HEK293 (cell line): Measurements from ENCODE around the gene KCTD7.

Experiments
- CTCF ChIA-PET: fragments of 350-600 bp; formaldehyde crosslinking; extraction: SDS; loops from one replicate; lab custom pipeline; 2021; ENCODE audit warnings: antibody characterized with exemption; lab: Yijun Ruan, JAX
- POLR2A ChIA-PET: fragments of 300-600 bp; formaldehyde crosslinking; extraction: SDS; loops from one replicate; lab custom pipeline; 2020; ENCODE audit warnings: antibody characterized with exemption, inconsistent platforms; lab: Yijun Ruan, JAX
- H3K27ac ChIP-seq: fragments of 200-500 bp; sonication (Bioruptor generic); 2 replicates; pipeline ENCODE4 v1.5.1; 2014; ENCODE audit warnings: low read depth, low read length, control low read depth, inconsistent platforms; ENCODE audit errors: extremely low read depth
- H3K36me3 ChIP-seq, 2 experiments: fragments of 200-500 bp in 1 of 2; sonication (Bioruptor generic) in 1 of 2; 1 replicate in 1 of 2; 2 replicates in 1 of 2; pipeline ENCODE4 v1.5.1; 2014 to 2017; ENCODE audit warnings: inconsistent platforms in 2 of 2, low read length in 2 of 2; ENCODE audit not compliant: control insufficient read depth in 2 of 2, insufficient read depth in 1 of 2
- H3K4me1 ChIP-seq: fragments of 200-500 bp; sonication (Bioruptor generic); 2 replicates; pipeline ENCODE4 v1.5.1; 2014; ENCODE audit warnings: mild to moderate bottlenecking, low read length, inconsistent platforms; ENCODE audit not compliant: control insufficient read depth, insufficient read depth
- H3K4me3 ChIP-seq: 2 replicates; pipeline ENCODE4 v1.5.1; 2011; ENCODE audit warnings: low read depth, mild to moderate bottlenecking, control low read depth, low read length, moderate library complexity
- H3K9me3 ChIP-seq: fragments of 200-500 bp; sonication (Bioruptor generic); 2 replicates; pipeline ENCODE4 v1.5.1; 2014; ENCODE audit warnings: low read depth, low read length, inconsistent platforms; ENCODE audit not compliant: control insufficient read depth, insufficient read depth
- HOXC10 ChIP-seq: sonication (generic); formaldehyde crosslinking; IDR thresholded peaks from 2 replicates; pipeline ENCODE4 v1.8.1; 2023; ENCODE audit warnings: mild to moderate bottlenecking, missing genetic modification reagents
- OSR2 ChIP-seq: fragments of 450-650 bp; formaldehyde crosslinking; IDR thresholded peaks from 2 replicates; pipeline ENCODE4 v1.5.1; 2016; ENCODE audit warnings: missing biosample characterization, missing genetic modification characterization
- RBAK ChIP-seq: fragments of 450-650 bp; formaldehyde crosslinking; IDR thresholded peaks from 2 replicates; pipeline ENCODE4 v1.5.1; 2016; ENCODE audit warnings: missing biosample characterization, missing genetic modification characterization
- SCRT2 ChIP-seq: fragments of 450-650 bp; formaldehyde crosslinking; IDR thresholded peaks from 2 replicates; pipeline ENCODE4 v1.5.1; 2016; ENCODE audit warnings: missing biosample characterization, missing genetic modification characterization
- SP7 ChIP-seq: fragments of 450-650 bp; formaldehyde crosslinking; IDR thresholded peaks from 2 replicates; pipeline ENCODE4 v1.5.1; 2016; ENCODE audit warnings: missing biosample characterization, missing genetic modification characterization
- WT1 ChIP-seq: fragments of 450-650 bp; formaldehyde crosslinking; IDR thresholded peaks from 2 replicates; pipeline ENCODE4 v1.5.1; 2016; ENCODE audit warnings: missing biosample characterization, missing genetic modification characterization
- ZBTB17 ChIP-seq: fragments of 450-650 bp; formaldehyde crosslinking; IDR thresholded peaks from 2 replicates; pipeline ENCODE4 v1.5.1; 2016; ENCODE audit warnings: missing biosample characterization, missing genetic modification characterization
- ZBTB48 ChIP-seq: fragments of 450-650 bp; formaldehyde crosslinking; IDR thresholded peaks from 2 replicates; pipeline ENCODE4 v1.5.1; 2016; ENCODE audit warnings: missing biosample characterization, missing genetic modification characterization
- ZFP3 ChIP-seq: fragments of 450-650 bp; formaldehyde crosslinking; IDR thresholded peaks from 2 replicates; pipeline ENCODE4 v1.5.1; 2016; ENCODE audit warnings: low read depth, missing biosample characterization, missing genetic modification characterization
- ZNF112 ChIP-seq: fragments of 450-650 bp; formaldehyde crosslinking; IDR thresholded peaks from 2 replicates; pipeline ENCODE4 v1.5.0; 2017; ENCODE audit warnings: missing biosample characterization, missing genetic modification characterization
- ZNF175 ChIP-seq: fragments of 450-650 bp; formaldehyde crosslinking; IDR thresholded peaks from 2 replicates; pipeline ENCODE4 v1.5.1; 2016; ENCODE audit warnings: missing biosample characterization, missing genetic modification characterization
- ZNF221 ChIP-seq: fragments of 450-650 bp; formaldehyde crosslinking; IDR thresholded peaks from 2 replicates; pipeline ENCODE4 v1.5.1; 2017; ENCODE audit warnings: missing biosample characterization, missing genetic modification characterization, borderline replicate concordance
- ZNF239 ChIP-seq: fragments of 450-650 bp; formaldehyde crosslinking; IDR thresholded peaks from 2 replicates; pipeline ENCODE4 v1.5.1; 2016; ENCODE audit warnings: missing biosample characterization, missing genetic modification characterization
- ZNF24 ChIP-seq: fragments of 450-650 bp; formaldehyde crosslinking; IDR thresholded peaks from 2 replicates; pipeline ENCODE4 v1.5.1; 2016; ENCODE audit warnings: missing biosample characterization, missing genetic modification characterization
- ZNF248 ChIP-seq: fragments of 450-650 bp; formaldehyde crosslinking; IDR thresholded peaks from 2 replicates; pipeline ENCODE4 v1.5.1; 2017; ENCODE audit warnings: missing biosample characterization, missing genetic modification characterization
- ZNF530 ChIP-seq: fragments of 450-650 bp; formaldehyde crosslinking; IDR thresholded peaks from 2 replicates; pipeline ENCODE4 v1.5.1; 2016; ENCODE audit warnings: low read depth, missing biosample characterization, missing genetic modification characterization
- ZNF555 ChIP-seq: fragments of 450-650 bp; formaldehyde crosslinking; conservative IDR thresholded peaks from 2 replicates; pipeline ENCODE4 v1.5.1; 2017; ENCODE audit warnings: missing biosample characterization, mild to moderate bottlenecking, missing genetic modification characterization, inconsistent platforms
- ZNF558 ChIP-seq: fragments of 450-650 bp; formaldehyde crosslinking; IDR thresholded peaks from 2 replicates; pipeline ENCODE4 v1.5.1; 2016; ENCODE audit warnings: missing biosample characterization, missing genetic modification characterization
- ZNF561 ChIP-seq: fragments of 450-650 bp; IDR thresholded peaks from 2 replicates; pipeline ENCODE4 v1.5.1; 2018; ENCODE audit warnings: missing biosample characterization, missing genetic modification characterization, borderline replicate concordance
- ZNF571 ChIP-seq: fragments of 450-650 bp; formaldehyde crosslinking; IDR thresholded peaks from 2 replicates; pipeline ENCODE4 v1.5.0; 2017; ENCODE audit warnings: missing biosample characterization, missing genetic modification characterization
- ZNF585B ChIP-seq: fragments of 450-650 bp; formaldehyde crosslinking; IDR thresholded peaks from 2 replicates; pipeline ENCODE4 v1.5.1; 2016; ENCODE audit warnings: missing biosample characterization, missing genetic modification characterization
- ZNF654 ChIP-seq: fragments of 450-650 bp; formaldehyde crosslinking; IDR thresholded peaks from 2 replicates; pipeline ENCODE4 v1.5.1; 2016; ENCODE audit warnings: low read depth, missing biosample characterization, missing genetic modification characterization
- ZNF747 ChIP-seq: fragments of 450-650 bp; formaldehyde crosslinking; IDR thresholded peaks from 2 replicates; pipeline ENCODE4 v1.5.1; 2016; ENCODE audit warnings: missing biosample characterization, missing genetic modification characterization
- ZNF768 ChIP-seq: fragments of 450-650 bp; formaldehyde crosslinking; IDR thresholded peaks from 2 replicates; pipeline ENCODE4 v1.5.1; 2018; ENCODE audit warnings: missing biosample characterization, mild to moderate bottlenecking, missing genetic modification characterization
- ZNF792 ChIP-seq: fragments of 450-650 bp; formaldehyde crosslinking; IDR thresholded peaks from 2 replicates; pipeline ENCODE4 v1.5.1; 2016; ENCODE audit warnings: missing biosample characterization, missing genetic modification characterization
- ZSCAN18 ChIP-seq: fragments of 450-650 bp; formaldehyde crosslinking; IDR thresholded peaks from 2 replicates; pipeline ENCODE4 v1.5.1; 2016; ENCODE audit warnings: missing biosample characterization, missing genetic modification characterization
- TF ChIP-seq, protein P1 (sequence below): fragments of 450-650 bp; formaldehyde crosslinking; IDR thresholded peaks from 2 replicates; pipeline ENCODE4 v1.5.1; 2016; ENCODE audit warnings: missing biosample characterization, missing genetic modification characterization, low read depth
- TF ChIP-seq, protein P2 (sequence below): sonication (generic); formaldehyde crosslinking; IDR thresholded peaks from 2 replicates; pipeline ENCODE4 v1.8.1; 2022; ENCODE audit warnings: mild to moderate bottlenecking, moderate library complexity, missing genetic modification reagents
- TF ChIP-seq, protein P3 (sequence below): fragments of 450-650 bp; formaldehyde crosslinking; conservative IDR thresholded peaks from 2 replicates; pipeline ENCODE4 v1.5.1; 2016; ENCODE audit warnings: low read depth, missing biosample characterization, missing genetic modification characterization

Gene KCTD7

DNA sequence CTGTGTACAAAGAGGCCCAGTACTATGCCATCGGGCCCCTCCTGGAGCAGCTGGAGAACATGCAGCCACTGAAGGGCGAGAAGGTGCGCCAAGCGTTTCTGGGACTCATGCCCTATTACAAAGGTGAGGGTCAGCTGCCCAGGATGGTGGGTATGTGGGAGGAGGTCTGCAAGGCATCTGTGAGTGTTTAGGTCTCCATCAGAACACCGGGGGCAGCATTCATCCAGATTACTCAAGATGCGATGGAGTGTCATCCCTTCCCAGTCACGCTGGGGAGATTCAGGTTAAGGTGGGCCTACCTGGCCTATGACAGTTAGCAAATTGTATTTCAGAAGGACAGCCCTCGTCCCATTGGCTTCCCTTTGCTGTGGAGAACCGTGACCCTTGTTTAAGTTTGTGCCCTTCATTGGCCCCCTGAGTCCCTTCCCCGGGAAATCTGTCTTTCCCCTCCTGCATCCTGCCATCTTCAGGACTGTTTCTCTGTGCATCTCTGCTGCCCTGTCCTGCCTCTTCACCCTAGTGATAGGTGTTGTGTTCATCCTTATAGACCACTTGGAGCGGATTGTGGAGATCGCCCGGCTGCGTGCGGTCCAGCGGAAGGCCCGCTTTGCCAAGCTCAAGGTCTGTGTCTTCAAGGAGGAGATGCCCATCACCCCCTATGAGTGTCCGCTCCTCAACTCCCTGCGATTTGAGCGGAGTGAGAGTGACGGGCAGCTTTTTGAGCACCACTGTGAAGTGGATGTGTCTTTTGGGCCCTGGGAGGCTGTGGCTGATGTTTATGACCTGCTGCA lies 9.8 kb downstream of the KCTD7 start:
- Histone ChIP-seq H3K27ac (no peak overlapping the region), H3K9me3 (no peaks in the 10 kb centered on the region), H3K4me3 (no peak overlapping the region), H3K4me1 (no peaks in the 10 kb centered on the region), H3K36me3 (peaks cover 4 to 51% of the 10 kb centered on the region in 2 experiments; a peak in 2 of 3 replicates)
- ChIA-PET POLR2A (no interaction called here), CTCF (no interaction called here)
- no peak for TF ChIP-seq SP7 (tag by site-specific recombination)
- no peak for TF ChIP-seq ZNF792 (tag by site-specific recombination)
- TF ChIP-seq ZNF571 (tag by site-specific recombination), result no peak
- TF ChIP-seq ZNF768, result no peak
- TF ChIP-seq, protein P1, sequence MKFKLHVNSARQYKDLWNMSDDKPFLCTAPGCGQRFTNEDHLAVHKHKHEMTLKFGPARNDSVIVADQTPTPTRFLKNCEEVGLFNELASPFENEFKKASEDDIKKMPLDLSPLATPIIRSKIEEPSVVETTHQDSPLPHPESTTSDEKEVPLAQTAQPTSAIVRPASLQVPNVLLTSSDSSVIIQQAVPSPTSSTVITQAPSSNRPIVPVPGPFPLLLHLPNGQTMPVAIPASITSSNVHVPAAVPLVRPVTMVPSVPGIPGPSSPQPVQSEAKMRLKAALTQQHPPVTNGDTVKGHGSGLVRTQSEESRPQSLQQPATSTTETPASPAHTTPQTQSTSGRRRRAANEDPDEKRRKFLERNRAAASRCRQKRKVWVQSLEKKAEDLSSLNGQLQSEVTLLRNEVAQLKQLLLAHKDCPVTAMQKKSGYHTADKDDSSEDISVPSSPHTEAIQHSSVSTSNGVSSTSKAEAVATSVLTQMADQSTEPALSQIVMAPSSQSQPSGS (tag by site-specific recombination), result no peak
- TF ChIP-seq ZNF248 (tag by site-specific recombination), result no peak
- no peak for TF ChIP-seq RBAK
- TF ChIP-seq ZNF555, result no peak
- no peak for TF ChIP-seq SCRT2
- TF ChIP-seq ZNF561 (tag by site-specific recombination), result no peak
- TF ChIP-seq ZNF175, result no peak
- TF ChIP-seq ZNF747 (tag by site-specific recombination), result no peak
- no peak for TF ChIP-seq ZNF654
- no peak for TF ChIP-seq ZSCAN18
- TF ChIP-seq, protein P2, sequence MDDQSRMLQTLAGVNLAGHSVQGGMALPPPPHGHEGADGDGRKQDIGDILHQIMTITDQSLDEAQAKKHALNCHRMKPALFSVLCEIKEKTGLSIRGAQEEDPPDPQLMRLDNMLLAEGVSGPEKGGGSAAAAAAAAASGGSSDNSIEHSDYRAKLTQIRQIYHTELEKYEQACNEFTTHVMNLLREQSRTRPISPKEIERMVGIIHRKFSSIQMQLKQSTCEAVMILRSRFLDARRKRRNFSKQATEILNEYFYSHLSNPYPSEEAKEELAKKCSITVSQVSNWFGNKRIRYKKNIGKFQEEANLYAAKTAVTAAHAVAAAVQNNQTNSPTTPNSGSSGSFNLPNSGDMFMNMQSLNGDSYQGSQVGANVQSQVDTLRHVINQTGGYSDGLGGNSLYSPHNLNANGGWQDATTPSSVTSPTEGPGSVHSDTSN (CRISPR knock-in tag), result no peak
- TF ChIP-seq ZBTB48 (tag by site-specific recombination), result no peak
- no peak for TF ChIP-seq ZNF24 (tag by site-specific recombination)
- no peak for TF ChIP-seq ZBTB17

- Histone ChIP-seq H3K36me3 (peaks cover 4 to 54% of the 10 kb centered on the region in 2 experiments; a peak in 2 of 3 replicates), H3K27ac (no peak overlapping the region), H3K9me3 (no peaks in the 10 kb centered on the region), H3K4me3 (no peak overlapping the region), H3K4me1 (no peaks in the 10 kb centered on the region)
- CTCF ChIA-PET, result no interaction called here
- POLR2A ChIA-PET, result interaction anchor here (0.6 kb wide), 1 partner anchor 11 kb away, joined by 3 read pairs; the partner anchor contains the start of gene KCTD7
- TF ChIP-seq ZNF585B (no peak), ZNF530 (tag by site-specific recombination) (no peak), WT1 (tag by site-specific recombination) (no peak), ZNF558 (tag by site-specific recombination) (no peak), ZNF112 (tag by site-specific recombination) (no peak), ZBTB17 (no peak), ZNF239 (no peak), ZNF248 (tag by site-specific recombination) (no peak), ZFP3 (tag by site-specific recombination) (no peak), OSR2 (tag by site-specific recombination) (no peak), ZNF221 (tag by site-specific recombination) (no peak), HOXC10 (no peak)
- TF ChIP-seq, protein P3, sequence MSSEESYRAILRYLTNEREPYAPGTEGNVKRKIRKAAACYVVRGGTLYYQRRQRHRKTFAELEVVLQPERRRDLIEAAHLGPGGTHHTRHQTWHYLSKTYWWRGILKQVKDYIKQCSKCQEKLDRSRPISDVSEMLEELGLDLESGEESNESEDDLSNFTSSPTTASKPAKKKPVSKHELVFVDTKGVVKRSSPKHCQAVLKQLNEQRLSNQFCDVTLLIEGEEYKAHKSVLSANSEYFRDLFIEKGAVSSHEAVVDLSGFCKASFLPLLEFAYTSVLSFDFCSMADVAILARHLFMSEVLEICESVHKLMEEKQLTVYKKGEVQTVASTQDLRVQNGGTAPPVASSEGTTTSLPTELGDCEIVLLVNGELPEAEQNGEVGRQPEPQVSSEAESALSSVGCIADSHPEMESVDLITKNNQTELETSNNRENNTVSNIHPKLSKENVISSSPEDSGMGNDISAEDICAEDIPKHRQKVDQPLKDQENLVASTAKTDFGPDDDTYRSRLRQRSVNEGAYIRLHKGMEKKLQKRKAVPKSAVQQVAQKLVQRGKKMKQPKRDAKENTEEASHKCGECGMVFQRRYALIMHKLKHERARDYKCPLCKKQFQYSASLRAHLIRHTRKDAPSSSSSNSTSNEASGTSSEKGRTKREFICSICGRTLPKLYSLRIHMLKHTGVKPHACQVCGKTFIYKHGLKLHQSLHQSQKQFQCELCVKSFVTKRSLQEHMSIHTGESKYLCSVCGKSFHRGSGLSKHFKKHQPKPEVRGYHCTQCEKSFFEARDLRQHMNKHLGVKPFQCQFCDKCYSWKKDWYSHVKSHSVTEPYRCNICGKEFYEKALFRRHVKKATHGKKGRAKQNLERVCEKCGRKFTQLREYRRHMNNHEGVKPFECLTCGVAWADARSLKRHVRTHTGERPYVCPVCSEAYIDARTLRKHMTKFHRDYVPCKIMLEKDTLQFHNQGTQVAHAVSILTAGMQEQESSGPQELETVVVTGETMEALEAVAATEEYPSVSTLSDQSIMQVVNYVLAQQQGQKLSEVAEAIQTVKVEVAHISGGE (tag by site-specific recombination), result no peak
Observed at GRCh38 chr7:66639773-66640172, 11.1 kb downstream of the KCTD7 start.
